HG03280 (cell line): ENCODE results near the gene TMEM25.

Experiments
- ATAC-seq: cut with Tn5 transposase; IDR thresholded peaks from one replicate; pipeline ENCODE4 v1.9.1; 2021; ENCODE audit warnings: mild to moderate bottlenecking, moderate library complexity; ENCODE audit not compliant: unreplicated experiment

Gene TMEM25

DNA sequence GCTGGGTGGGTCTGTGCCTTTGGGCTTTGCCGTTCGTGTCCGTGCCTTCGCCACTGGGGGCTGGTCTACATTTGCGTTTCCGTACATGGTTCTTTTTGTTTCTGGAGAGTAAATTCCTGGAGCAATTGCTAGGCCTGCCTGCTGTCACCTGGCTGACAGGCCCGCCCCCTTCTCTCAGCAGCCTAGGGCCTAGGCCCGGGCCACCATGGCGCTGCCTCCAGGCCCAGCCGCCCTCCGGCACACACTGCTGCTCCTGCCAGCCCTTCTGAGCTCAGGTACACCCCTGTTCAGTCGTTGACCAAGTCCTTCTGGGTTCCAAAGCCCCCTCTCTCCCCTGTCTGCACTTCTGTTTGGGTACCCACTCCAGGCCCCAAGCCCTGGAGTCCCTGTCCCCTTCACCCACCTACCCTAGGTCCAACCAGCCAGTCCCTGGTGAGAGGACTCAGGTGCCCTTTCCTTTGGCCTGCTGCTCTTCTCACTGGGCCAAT, 649 bp downstream of the TMEM25 start:
- ATAC-seq, result no peak

DNA sequence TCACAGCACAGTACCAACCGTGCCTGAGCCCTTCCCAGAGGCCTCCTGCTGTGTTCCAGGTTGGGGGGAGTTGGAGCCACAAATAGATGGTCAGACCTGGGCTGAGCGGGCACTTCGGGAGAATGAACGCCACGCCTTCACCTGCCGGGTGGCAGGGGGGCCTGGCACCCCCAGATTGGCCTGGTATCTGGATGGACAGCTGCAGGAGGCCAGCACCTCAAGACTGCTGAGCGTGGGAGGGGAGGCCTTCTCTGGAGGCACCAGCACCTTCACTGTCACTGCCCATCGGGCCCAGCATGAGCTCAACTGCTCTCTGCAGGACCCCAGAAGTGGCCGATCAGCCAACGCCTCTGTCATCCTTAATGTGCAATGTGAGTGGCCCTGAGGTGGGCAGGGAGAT, 1.1 kb downstream of the TMEM25 start:
- ATAC-seq, result no peak

DNA sequence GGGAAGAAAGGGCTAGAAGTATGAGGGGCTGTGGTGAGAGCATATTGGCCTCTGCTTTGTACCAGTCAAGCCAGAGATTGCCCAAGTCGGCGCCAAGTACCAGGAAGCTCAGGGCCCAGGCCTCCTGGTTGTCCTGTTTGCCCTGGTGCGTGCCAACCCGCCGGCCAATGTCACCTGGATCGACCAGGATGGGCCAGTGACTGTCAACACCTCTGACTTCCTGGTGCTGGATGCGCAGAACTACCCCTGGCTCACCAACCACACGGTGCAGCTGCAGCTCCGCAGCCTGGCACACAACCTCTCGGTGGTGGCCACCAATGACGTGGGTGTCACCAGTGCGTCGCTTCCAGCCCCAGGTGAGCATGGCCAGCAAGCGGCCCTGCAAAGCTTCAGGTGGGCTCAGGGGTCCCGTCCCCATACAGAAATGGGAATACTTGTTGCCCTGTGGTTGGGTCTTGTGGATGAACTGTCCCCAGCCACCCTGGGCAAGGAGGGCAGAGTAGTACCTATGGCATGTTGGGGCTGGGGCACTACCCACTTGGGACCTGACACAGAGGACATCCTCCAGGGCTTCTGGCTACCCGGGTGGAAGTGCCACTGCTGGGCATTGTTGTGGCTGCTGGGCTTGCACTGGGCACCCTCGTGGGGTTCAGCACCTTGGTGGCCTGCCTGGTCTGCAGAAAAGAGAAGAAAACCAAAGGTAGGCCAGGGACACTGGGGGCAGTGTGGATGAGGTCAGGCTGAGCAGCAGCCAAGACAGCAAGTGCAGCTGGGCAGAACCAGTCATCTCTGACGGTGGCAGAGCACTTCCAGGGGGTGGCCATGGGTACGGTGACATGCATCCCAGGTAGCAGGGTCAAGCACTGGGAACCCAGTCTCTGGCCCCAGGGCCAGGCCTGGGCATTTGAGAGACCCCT, 2.1 kb downstream of the TMEM25 start:
- ATAC-seq, result no peak

DNA sequence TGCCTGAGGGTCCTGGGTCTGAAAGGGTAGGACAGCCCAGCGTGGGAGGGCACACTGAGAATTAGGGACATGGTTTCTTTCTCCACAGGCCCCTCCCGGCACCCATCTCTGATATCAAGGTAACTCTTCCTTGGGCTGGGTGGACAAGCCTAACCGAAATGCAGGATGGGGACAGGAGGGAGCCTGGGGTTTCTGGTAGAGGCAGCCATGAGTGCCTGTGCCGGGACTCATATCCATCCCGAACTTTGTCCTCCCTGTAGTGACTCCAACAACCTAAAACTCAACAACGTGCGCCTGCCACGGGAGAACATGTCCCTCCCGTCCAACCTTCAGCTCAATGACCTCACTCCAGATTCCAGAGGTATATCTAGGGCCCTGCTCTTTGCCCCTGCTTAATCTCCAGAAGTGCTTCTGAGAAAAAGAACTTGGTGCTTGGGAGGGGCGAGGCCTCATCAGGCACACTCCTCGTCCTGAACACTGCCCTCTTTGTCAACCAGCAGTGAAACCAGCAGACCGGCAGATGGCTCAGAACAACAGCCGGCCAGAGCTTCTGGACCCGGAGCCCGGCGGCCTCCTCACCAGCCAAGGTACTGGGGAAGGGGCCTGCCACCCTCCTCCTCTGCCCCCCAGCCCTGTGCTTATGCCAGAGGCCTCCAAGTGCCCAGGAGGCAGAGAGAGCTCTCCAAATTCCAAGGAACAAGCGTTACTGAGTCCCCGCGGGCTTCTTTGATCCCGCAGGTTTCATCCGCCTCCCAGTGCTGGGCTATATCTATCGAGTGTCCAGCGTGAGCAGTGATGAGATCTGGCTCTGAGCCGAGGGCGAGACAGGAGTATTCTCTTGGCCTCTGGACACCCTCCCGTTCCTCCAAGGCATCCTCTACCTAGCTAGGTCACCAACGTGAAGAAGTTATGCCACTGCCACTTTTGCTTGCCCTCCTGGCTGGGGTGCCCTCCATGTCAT, 3.1 kb downstream of the TMEM25 start:
- ATAC-seq, result no peak

DNA sequence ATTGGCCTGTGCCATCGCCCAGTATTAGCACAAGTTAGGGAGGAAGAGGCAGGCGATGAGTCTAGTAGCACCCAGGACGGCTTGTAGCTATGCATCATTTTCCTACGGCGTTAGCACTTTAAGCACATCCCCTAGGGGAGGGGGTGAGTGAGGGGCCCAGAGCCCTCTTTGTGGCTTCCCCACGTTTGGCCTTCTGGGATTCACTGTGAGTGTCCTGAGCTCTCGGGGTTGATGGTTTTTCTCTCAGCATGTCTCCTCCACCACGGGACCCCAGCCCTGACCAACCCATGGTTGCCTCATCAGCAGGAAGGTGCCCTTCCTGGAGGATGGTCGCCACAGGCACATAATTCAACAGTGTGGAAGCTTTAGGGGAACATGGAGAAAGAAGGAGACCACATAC, 4.3 kb downstream of the TMEM25 start:
- no peak for ATAC-seq

DNA sequence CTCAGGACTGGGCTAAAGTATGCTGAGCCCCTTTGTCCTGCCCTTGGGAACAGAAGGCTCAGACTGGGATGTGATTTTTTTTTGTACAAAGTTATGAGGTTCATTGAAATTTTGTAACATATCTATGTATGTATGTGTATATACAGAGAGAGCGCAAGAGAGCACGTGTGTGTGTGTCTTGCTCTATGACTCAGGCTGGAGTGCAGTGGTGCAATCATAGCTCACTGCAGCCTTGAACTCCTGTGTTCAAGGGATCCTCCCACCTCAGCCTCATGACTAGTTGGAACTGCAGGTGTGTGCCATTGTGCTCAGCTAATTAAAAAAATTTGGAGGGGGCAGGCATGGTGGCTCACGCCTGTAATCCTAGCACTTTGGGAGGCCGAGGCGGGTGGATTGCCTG, 5.7 kb downstream of the TMEM25 start:
- ATAC-seq, result no peak

DNA sequence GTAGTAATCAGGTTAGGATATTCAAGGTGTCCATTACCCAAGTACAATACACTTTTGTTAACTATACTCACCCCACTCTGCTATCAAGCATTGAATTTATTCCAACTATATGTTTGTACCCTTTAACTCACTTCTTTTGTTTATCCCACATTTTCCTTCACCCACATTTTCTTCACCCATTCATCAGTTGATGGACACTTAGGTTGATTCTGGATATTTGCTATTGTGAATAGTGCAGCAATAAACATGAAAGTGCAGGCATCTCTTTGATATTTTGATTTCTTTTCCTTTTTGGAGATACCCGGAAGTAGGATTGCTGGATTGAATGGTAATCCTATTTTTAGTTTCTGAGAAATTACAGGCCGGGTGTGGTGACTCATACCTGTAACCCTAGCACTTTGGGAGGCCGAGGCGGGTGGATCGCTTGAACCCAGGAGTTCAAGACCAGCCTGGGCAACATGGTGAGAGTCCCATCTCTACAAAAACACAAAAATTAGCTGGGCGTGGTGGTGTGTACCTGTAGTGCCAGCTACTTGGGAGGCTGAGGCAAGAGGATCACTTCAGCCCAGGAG, 6.5 kb downstream of the TMEM25 start:
- ATAC-seq, result no peak

DNA sequence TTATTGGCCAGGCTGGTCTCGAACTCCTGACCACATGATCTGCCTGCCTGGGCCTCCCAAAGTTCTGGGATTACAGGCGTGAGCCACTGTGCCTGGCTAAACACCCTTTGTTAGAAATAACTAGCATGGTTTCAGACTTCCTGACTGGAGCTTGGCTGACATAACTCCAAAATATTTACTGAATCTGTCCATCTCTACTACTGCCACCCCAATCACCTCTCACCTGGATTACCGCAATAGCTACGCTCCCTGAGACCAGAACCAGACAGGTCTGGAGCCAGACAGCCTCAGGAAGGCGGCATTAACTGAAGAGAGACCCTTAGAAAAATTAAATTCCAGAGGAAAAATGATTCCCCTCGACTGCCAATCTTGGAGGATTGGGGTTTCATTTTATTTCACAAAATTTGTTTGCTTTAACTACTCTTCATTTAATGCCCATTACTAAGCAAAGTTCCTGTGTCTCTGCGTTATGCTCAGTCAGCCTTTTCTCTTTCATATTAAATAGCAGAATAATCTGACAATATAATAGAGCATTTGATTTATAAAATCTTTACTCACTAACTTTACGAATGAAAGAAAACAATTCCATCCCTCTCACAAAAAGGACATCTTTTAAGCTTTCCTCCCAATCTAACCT, 13.1 kb downstream of the TMEM25 start:
- ATAC-seq, result no peak

DNA sequence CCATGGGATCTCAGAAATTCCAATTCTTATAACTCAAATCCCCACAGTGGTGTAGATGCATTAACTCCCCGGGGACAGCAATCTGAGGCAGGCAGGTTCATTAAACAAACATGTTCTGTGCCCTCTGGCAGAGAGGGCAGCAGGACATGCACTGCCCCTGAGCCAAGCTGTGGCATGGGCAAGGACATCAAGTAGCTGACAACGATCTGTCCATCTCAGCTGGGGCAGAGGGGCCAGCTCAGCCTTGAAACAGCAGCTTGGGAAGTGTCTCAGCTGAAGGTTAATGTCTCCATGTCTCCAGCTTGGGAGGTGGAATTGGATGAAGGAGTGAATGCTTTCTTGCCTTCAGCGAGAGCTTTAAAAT, 13.6 kb downstream of the TMEM25 start:
- no peak for ATAC-seq

DNA sequence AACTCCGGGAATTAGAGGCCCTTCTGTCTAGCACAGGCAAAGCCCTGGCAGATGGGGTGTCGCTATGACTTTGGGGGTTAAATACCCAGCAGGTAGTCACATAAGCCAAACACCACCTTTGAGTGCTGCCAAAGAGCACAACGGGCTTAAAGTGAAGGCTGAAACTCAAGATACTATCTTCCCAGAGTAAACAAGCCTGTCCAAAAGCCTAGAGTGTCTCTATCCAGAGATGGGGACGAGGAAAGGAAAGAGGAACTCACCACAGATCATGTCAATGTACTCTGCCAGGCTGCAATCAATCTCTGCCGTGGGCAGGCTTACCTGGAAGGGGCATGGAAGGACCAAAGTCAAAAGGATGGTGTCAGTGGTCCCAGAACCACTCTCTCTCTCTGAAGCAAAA, 14.5 kb downstream of the TMEM25 start:
- no peak for ATAC-seq

DNA sequence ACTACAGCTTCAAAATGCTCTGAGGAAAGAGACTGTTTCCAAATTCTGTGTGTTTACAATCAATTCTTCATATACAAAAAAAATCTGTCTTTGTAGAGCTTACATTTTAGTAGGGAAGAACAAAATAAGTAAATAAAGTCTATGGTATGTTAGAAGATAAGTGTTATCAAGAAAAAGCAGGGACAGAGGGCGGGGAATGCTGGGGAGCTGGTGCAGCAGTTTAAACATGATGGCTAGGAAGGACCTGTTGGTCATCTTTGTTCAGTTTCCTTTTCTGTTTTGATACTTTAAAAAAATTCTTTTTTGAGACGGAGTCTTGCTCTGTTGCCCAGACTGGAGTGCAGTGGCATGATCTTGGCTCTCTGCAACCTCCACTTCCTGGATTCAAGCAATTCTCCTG, 16.1 kb downstream of the TMEM25 start:
- no peak for ATAC-seq

DNA sequence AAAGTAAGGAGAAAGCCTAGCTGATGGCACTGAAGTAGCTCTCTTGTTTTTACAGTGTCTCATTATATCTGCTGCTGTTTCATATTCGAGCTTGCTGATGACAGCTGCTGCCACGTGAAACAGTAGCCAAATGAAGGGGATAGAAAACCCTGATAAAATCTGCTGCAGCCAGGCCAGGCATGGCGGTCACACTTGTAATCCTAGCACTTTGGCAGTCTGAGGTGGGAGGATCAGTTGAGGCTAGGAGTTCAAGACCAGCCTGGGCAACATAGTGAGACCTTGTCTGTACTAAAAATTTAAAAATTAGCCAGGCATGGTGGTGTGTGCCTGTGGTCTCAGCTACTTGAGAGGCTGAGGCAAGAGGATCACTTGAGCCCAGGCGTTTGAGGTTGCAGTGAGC, 21.3 kb downstream of the TMEM25 start:
- no peak for ATAC-seq

DNA sequence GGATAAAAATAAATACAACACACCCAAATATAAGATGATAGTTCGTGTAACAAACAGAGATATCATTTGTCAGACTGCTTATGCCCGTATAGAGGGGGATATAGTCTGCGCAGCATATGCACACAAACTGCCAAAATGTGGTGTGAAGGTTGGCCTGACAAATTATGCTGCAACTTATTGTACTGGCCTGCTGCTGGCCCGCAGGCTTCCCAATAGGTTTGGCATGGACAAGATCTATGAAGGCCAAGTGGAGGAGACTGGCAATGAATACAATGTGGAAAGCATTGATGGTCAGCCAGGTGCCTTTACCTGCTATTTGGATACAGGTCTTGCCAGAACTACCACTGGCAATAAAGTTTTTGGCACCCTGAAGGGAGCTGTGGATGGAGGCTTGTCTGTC, 29.8 kb downstream of the TMEM25 start:
- ATAC-seq, result no peak

DNA sequence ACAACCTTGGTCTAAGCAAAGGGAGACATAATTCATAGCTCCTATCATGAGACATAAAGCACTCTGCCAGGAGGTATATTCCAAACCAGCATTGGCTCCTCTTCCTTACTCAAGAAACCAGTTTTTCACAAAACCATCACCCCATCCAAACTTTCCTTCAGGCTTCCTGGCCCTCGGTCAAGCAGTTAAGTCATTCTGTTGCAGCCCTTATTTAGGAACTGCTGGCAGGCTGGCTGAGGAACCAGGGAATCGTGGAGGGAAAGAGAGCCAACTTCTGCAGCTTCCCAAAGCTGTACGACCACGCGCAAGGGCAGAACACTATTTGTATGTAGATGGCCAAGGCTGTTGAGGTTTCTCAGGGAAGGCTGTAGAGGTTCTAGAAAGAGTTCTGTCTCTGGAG, 34.1 kb downstream of the TMEM25 start:
- no peak for ATAC-seq

DNA sequence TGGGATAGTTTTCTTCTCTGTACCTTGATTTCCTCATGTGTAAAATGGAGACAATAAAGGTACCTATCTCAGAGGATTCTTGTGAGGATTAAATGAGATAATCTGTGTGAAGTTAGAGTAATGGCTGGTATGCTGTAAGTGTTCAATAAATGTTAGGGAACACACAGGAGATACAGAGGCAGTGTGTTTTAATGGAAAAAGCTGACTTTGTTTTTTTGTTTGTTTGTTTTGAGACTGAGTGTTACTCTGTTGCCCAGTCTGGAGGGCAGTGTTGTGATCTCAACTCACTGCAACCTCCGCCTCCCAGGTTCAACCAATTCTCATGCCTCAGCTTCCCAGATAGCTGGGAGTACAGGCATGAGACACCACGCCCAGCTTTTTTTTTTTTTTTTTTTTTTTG, 38.7 kb downstream of the TMEM25 start:
- ATAC-seq, result no peak

DNA sequence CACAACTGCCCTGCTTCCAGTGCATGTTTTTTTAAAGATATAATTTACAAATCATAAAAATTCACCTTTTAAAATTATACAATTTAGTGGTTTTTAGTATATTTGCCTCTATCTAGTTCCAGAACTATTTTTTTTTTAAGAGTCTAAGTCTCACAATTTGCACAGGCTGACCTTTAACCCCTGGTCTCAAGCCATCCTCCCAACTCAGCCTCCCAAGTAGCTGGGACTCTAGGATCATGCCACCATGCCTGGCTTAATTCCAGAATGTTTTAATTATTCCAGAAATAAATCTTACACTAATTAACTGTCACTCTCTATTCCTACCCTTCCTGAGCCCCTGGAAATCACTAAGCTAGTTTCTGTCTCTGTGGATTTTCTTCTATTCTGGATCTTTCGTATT, 39.8 kb downstream of the TMEM25 start:
- no peak for ATAC-seq

DNA sequence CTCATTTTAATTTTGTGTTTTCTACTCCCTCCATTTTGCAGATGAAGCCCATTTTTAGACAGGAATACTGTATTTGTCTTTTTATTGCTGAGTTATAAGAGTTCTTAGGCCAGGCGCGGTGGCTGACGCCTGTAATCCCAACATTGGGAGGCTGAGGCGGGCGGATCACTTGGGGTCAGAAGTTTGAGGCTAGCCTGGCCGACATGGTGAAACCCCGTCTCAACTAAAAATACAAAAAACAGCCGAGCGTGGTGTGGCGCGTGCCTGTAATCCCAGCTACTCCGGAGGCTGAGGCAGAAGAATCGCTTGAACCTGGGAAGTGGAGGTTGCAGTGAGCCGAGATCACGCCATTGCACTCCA, 40.7 kb downstream of the TMEM25 start:
- peak; percentile 8 for ATAC-seq

DNA sequence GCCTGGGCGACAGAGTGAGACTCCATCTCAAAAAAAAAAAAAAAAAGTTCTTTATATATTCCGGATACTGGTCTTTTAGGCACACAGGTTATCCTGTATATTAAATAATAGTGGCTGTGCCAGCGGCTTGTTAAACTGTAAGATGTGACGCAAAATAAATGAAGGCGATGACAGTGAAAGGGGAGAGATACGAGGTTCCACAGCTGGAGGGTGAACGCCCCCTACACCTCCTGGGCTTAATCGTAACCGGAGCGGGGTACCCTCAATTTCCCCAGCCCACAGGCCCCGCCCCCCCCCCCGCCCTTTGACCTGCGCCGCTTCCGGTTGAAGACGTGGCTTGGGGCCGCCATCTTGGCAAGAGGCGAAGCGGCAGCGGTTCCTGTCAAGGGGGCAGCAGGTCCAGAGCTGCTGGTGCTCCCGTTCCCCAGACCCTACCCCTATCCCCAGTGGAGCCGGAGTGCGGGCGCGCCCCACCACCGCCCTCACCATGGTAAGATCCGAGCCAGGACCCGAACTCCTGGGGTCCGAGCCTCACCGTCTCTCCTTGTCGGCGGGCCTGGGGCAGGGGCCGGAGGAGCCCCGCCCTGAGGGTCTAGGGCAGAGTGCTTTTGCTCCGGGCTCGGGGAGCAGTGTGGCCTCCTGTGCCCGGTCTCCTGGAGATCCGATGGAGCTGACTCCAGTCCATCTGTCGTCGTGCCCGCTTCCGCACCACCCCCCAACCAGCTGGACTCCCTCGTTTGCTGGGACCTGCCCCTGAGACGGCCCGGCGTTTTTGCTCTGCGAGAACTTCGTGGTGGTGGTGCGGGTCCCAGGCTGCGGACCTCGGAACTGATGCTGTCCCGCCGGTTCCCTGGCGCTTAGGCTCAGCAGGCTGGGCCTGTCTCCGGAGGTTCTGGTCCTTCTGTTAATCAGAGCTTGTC, 41.3 kb downstream of the TMEM25 start, which contains the start of gene ARCN1:
TSS of gene ARCN1 (plus strand) at position 349 of the 920 bp plus-strand sequence. CDS start at position 488, 139 bp downstream.
- peak; percentile 70 for ATAC-seq

DNA sequence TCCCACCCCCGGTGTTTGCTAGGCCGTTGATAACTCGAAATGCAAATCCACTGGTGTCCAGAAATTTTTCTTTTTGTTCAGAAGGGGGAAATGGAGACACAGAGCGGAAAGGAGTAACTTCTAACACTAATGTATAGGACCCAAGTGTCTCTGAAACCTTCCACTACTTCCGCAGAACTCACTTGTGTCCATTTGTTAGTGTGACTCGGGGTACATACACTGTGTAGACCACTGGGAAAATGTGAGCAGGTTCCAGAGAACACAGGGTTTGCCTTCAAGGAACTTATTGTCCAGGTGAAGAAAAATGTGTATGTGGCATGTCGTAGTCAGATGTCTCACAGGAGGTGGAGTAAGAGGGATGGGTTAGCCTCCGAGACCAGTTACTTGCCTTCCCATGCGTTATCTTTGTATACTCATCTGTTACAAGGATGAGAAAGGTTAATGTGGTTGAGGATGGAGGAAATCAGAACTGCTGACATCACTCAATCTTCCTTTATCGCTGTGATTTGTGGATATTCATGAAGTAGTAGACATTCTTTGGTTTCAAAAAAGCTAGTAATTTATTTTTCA, 42.1 kb downstream of the TMEM25 start:
- ATAC-seq, result peak; percentile 30
